Dedifferentiated amniotic fluid mesenchymal stem cell (primary cell): ENCODE measurements around the gene CDYL2.
"Not testable (repeated sequence)": the region's sequence is repeated elsewhere in the genome, so short reads cannot be mapped to it uniquely, and the experiment has no call there.

Experiments used
- DNase-seq: peaks from one replicate; pipeline ENCODE4 v3.0.0-alpha.2; 2016; ENCODE audit errors: extremely low spot score

CDYL2 gene

DNA sequence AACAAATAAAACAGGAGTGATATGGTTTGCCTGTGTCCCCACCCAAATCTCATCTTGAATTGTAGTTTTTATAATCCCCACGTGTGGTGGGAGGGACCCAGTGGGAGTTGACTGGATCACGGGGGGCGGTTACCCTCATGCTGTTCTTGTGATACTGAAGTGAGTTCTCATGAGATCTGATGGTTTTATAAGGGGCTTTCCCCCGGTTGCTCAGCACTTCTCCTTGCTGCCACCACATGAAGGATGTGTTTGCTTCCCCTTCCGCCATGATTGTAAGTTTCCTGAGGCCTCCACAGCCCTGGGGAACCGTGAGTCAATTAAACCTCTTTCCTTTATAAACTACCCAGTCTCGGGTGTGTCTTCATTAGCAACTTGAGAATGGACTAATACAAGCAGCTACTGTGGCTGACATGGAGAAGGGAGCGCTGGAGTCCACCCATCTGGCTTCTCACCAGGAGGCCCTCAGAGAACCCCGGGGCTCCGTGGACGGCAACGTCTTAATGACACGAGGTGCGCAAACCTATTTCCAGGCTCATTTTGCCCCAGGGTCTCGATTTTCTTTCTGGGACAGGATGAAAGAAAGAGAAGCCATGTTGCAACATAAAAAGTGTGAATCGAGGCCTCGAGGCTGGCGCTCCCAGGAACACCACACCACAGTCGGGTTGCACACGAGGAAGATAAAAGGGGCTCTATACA lies 134.1 kb downstream of the CDYL2 start:
- no peak for DNase-seq

DNA sequence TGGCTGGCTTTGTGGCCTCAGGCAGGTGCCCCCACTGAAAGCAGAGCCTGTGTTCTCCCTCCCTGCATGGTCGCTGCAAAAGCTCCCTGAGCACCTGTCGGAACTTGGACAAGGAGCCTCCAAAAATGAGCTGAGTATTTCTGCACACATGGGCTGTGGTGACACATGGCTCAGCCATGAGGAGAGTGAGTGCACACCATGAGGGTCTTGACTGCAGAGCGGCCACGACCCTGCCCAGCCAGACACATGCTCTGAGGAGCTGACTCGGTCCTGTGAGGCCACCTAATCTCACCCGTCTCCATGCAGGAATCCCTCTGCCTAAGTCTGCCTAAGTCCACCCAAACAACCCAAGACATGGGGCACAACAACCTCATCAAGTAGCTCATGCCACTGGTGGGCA lies 134.7 kb downstream of the CDYL2 start:
- DNase-seq, result no peak

DNA sequence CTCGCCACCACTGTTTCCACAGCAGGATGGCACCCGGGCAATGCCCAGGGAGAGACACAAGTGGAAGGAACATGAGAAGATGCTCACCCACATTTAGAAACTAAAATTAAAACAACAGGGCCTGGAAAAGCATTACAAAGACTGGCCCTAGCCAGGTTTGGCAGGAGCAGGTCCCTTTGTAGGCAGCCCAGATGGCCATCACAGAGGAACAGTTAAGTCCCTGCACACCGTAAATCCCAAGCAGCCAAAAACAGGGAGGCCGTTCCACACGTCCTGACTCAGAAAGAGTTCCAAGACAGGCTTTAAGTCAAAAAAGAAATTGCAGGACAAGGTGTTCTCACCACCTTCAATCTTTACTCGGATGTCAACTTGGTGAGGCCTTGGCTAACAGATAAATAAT lies 136.5 kb downstream of the CDYL2 start:
- DNase-seq, result no peak

DNA sequence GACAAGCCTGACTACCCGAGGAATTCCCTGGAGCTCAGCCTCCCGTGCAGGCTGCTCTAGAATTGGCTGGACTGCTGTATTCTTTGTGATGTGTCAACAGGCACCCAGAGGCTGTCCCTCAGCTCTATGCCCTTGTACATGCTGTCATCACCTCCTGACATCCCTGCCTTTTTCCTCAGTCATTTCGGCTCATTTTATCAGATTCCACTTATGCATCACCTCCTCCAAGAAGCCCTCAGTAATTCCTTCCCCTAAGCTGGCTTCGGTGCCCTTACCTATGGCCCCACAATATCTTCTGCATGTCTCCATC lies 137.2 kb downstream of the CDYL2 start:
- DNase-seq, result no peak

DNA sequence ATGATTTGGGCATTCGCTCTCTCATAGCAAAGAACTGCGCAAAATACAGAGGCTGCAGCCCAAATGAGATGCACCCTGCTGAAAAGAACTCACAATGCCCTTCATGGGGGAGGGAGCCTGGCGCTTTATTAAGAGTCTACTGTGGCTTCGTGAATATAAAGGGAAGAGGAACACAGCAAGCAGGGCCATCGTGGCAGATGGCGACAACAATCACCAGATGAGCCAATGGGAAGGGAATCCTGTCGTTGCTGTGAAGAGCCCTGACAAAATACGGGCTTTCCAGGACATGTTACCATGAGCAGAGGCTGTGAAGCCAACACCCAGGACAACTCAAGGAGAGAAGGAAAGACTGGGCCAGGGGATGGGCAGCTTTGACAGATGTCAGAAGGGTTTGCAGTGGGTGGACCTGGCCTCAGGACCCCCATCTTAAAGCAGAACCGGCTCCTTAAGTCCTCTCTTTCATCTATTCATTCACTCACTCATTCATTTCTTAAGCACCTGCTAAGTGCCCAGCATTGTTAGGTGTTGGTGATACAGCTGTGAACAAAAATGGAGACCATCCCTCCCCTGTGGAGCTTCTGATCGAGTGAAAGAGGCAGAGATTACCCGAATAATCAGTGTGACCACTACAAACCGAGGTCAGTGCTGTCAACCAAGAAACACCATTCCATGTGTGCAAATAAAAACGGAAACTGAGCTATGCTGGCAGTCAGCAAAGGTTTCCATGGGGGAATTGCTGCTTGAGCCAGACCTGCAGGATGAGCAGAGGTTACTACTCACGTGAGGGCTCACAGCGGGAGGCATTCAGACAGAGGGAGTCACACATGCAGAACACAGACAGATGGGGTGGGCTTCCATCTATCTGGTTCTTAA lies 137.8 kb downstream of the CDYL2 start:
- DNase-seq, result no peak

DNA sequence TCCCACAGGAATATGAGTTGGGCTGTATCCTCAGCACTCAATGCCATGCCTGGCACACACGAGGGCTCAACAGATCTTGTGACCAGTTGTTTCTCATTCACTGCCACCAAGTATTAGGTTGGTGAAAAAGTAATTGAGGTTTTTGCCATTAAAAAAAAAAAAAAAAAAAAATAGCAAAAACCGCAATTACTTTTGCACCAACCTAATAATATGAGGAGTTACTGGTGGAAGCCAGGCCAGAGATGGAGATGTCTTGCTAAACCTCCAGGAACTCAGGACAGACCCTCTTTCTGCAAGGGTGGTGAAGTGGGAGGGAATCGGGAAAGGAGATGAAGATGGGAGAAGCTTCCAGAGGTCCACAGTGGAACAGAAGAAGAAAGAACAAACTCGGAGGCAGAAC lies 139.0 kb downstream of the CDYL2 start:
- no peak for DNase-seq

DNA sequence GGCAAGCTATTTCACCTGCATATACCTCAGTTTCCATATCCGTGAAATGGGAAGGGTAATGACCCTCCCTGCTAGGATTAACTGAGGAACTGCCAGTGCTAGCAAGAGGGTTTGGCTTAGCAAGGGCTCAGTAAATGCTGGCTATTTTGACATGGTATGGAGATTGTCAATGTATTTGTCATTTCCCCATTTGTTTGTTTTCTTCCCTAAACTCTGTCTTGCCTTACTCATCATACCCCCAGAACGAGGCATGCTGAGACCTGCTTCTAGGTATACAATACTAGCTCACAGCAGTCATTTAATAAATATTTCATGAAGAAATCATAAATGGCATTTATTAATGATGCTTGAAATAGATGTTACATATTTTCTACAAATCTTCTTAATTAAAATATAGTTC lies 139.6 kb downstream of the CDYL2 start:
- DNase-seq, result no peak

DNA sequence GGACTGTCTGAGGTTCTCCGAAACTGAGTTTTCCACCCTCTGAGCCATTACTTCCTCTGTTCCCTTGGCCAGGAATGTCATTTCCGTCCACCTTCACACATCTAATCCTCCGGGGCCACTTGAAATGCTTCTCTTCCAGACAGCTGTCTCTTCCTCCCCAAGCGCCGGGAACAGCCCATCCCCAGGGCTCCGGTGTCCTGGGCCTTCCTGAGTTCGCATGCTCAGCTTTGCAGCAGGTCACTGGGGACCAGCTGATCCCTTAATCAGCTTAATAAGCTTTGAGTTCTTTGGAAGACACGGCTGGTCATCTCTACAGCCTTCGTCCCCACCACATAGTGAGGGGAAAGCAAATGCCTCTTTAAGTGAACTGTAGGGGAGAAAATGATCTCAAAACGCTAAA lies 140.2 kb downstream of the CDYL2 start:
- no peak for DNase-seq

DNA sequence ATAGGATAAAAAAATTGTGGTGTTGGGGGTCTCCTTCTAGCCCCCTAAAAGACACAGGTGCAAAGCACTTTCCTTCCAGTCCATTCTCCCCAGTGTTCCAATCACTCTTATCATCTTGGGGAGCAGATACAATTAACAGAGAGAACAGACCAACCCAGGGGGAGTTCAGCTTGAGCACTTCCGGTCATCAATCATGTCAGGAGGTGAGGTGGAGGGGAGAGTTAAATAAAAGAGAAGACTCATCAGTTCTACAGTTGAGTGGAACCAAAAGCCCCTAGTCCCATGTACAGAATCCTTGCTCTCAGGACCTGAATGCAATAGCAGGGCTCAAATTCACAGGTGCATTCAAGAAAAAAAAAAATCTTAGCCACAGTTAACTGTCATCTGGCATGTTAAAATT lies 141.3 kb downstream of the CDYL2 start:
- DNase-seq, result no peak

DNA sequence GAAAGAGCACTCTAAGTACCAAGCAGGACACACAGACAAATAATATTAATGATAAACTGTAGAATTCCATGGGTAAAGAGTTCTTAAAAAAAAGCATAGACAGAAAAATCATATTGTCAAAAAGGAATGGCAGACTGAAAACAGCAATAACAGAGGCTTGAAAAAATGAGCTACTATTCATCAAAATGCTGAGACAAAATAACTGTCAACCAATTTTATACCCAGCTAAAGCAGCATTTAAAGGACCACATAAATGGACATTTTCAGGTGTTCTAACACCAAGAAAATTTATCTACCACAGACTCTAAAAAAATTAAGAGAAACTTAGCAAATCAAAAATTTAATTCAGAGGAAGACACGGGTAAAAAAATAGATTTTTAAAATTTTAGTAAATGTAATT lies 144.5 kb downstream of the CDYL2 start:
- no peak for DNase-seq

GRCh38 chr16:80656711-80657150 lies 147.7 kb downstream of the CDYL2 start:
- DNase-seq, result no peak

DNA sequence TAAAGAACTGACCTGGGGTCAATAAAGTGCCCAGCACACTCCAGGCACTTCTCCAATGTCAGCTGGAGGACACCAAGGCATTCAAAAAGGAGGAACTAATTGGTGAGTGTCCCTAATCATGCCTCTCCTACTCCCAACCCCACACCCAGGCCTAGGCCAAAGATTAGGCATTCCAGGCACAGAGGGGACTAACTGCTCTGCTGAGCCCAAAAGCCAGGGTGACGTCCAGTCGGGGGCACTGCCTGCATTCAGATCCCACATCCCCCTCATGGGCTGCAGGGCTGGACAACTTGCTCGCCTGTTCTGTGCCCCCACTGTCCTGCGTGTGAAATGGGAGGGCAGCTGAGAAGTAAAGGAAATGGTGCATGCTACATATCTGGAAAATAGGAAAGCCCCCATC lies 148.2 kb downstream of the CDYL2 start:
- DNase-seq, result no peak

DNA sequence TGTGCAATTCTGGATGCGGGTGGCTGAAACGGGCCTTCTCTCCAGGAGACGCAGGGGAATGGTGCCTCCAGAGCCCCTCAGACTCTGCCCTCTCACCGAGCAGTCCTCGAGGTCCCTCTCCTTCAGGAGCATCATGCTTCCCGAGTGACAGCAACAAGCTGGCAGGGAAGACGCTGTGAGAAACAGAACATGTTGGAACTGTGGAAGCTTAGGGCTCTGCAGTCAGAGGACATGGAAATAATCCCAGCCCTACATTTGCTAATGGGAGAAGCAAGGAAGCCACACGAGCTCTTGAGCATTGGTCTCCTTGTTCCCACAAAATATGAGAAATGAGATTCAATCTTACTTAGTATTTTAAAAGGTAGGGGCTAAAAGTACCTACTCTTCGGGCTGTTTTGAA lies 148.6 kb downstream of the CDYL2 start:
- no peak for DNase-seq

- no peak for DNase-seq
Measured at GRCh38 chr16:80654094-80654862, 150.1 kb downstream of the CDYL2 start.

- no peak for DNase-seq
Measured at GRCh38 chr16:80652441-80652840, 152.0 kb downstream of the CDYL2 start.

DNA sequence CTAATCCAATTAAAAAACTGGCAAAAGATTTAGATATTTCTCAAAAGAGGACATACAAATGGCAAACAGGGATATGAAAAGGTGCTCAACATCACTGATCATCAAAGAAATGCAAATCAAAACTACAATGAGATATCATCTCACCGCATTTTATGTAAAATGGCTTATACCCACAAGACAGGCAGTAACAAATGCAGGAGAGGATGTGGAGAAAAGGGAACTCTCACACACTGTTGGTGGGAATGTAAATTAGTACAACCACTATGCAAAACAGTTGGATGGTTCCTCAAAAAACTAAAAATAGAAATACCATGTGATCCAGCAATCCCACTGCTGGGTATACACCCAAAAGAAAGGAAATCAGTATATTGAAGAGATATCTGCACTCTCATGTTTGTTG lies 154.1 kb downstream of the CDYL2 start:
- DNase-seq, result not testable (repeated sequence)

GRCh38 chr16:80640316-80640715 lies 164.1 kb downstream of the CDYL2 start:
- no peak for DNase-seq

DNA sequence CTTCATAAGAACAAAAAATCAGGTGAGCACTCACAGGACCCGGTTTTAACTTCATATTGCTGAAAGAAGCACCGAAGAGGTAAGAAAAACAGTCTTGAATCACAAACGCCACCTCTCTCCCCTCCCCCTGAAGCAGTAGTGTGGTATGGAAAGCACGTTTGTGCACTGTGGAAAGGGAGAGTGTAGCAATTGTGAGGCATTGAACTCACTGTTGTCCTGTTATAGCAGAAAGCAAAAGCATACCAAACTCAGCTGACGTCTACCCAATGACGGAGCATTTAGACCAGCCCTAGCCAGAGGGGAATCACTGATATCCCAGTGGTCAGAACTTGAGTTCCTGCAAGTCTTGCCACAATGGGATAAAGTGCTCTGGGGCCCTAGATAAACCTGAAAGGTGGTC lies 164.8 kb downstream of the CDYL2 start:
- no peak for DNase-seq

- DNase-seq, result no peak
Measured at GRCh38 chr16:80637621-80638020, 166.8 kb downstream of the CDYL2 start.

DNA sequence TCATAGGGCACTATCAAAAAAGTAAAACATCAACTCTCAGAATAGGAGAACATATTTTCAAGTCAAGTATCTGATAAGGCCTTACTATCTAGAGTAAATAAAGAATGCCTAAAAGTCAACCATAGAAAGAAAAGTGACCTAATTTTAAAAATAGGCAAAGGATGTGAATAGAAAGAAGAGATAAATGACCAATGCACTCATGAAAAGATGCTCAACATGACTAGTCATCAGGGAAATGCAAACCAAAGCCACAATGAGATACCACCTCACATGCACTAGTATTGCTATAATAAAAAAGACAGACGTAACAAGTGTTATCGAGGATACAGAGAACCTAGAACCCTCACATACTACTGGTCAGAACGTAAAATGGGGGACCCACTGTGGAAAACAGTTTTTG lies 172.8 kb downstream of the CDYL2 start:
- DNase-seq, result no peak

- DNase-seq, result no peak
Measured at GRCh38 chr16:80628254-80628653, 176.1 kb downstream of the CDYL2 start.

DNA sequence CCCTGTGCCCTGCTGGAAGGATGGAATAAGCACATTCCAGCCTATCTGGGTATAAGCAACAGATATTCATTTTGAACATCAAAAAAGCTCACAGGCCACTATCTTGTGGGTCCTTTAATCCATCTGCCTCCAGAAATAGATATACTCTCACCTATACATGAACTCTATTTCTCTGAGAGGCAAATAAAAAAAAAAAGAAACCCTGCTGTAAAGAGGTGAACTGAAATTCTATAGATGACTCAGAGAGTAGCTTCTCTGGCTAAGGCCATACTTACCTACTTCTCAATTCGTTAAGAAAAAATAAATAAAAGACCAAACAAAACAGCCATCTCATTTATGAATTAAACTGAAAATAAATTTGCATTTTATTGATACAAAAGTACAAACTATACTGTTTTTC lies 177.3 kb downstream of the CDYL2 start:
- no peak for DNase-seq

- DNase-seq, result no peak
Measured at GRCh38 chr16:80623376-80623775, 181.0 kb downstream of the CDYL2 start.
